GM12801 (cell line): ENCODE data around the gene SLC22A4.

ENCODE experiments used
- TF ChIP-seq, protein P1 (sequence below): IDR thresholded peaks from one replicate; pipeline ENCODE4 v1.5.1; 2011; ENCODE audit warnings: control low read depth; ENCODE audit not compliant: insufficient read length; ENCODE audit errors: extremely low read depth

The SLC22A4 gene

DNA sequence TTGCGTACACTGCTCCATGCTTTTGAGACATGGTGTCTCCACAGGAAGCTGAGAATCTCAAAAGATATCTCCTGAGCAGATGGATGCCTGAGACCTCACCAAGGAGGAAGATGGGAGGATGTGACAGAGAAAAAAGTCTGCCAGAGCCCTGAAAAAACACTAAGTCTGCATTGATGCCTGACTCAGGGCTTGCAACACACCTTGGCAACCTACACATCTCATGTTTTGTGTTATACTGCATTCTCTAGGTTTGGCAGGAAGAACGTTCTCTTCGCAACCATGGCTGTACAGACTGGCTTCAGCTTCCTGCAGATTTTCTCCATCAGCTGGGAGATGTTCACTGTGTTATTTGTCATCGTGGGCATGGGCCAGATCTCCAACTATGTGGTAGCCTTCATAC is 19.2 kb downstream of the SLC22A4 start:
- TF ChIP-seq, protein P1, sequence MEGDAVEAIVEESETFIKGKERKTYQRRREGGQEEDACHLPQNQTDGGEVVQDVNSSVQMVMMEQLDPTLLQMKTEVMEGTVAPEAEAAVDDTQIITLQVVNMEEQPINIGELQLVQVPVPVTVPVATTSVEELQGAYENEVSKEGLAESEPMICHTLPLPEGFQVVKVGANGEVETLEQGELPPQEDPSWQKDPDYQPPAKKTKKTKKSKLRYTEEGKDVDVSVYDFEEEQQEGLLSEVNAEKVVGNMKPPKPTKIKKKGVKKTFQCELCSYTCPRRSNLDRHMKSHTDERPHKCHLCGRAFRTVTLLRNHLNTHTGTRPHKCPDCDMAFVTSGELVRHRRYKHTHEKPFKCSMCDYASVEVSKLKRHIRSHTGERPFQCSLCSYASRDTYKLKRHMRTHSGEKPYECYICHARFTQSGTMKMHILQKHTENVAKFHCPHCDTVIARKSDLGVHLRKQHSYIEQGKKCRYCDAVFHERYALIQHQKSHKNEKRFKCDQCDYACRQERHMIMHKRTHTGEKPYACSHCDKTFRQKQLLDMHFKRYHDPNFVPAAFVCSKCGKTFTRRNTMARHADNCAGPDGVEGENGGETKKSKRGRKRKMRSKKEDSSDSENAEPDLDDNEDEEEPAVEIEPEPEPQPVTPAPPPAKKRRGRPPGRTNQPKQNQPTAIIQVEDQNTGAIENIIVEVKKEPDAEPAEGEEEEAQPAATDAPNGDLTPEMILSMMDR, result no peak

GRCh38 chr5:132313961-132314432 is 19.8 kb downstream of the SLC22A4 start:
- TF ChIP-seq, protein P1, result no peak

DNA sequence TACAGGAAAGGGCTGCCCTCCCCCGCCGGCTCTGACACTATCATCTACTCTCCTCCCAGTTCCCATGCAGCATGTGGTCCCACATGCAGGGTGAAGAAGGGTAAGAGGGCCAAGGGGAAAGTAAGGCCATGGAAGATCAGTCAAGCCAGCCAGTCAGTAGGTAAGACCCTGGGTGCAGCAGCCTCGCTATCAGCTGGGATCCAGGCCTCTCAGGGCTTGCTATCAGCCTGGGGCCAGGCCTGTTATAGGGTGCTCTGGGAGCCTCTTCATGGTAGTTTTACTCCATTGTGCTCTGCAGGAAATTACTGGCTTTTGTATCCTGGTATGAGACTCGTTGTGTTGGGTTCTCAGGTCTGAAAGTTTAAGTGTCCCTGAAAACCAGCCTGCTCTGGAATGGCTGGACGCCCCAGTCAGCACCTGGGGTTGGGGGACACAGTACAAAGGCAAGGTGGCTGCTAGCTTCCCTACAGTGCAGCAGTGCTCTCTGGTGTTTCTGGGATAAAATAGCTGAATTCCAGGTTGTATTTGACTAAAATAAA is 21.4 kb downstream of the SLC22A4 start:
- TF ChIP-seq, protein P1, result no peak

DNA sequence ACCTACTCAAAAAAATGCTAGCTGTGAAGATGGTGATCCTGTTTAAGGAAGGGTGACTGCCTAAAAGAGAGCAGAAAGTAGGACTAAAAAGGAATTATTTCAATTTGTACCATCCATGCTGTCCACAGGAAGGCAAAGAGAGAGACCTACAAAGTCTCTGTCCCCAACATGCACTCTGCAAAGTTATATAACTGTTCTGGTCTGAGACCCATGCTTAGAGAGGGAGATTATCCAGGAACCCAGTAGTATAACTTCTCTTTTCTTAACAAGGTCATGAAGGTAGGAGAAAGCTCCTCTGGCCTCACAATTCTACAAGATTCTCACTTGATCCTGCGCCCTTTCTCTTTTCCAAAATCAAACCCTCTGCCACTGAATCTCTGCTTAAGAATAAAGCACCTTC is 25.8 kb downstream of the SLC22A4 start:
- TF ChIP-seq, protein P1, result no peak

GRCh38 chr5:132321109-132321721 is 27.0 kb downstream of the SLC22A4 start:
- TF ChIP-seq, protein P1, result no peak

- TF ChIP-seq, protein P1, result no peak
Measured at GRCh38 chr5:132322266-132322665, 28.1 kb downstream of the SLC22A4 start.

DNA sequence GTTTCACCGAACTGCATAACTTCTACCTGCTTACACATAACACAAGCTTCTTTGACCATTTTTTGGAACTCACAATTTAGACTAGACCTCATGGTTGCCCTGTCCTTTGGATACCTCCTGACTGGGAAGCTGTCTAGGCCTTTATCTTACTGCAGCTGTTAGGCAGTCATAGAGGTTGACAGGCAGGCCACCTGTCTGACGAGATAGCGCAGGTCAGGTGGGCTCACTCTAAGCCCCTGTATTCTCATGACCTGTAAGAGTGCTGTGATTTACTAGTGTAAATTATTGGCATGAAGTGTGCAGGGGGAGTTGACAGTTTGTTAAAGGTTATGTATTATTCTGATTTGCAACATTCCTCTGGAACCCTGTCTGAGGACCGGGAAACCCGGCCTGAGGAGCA is 29.0 kb downstream of the SLC22A4 start:
- TF ChIP-seq, protein P1, result no peak

GRCh38 chr5:132325691-132326090 is 31.5 kb downstream of the SLC22A4 start:
- TF ChIP-seq, protein P1, result no peak
